ENCODE measurements around the gene MYO10.

GRCh38 chr5:16668194-16668593 lies 267.9 kb downstream of the MYO10 start:
- no peak for TF ChIP-seq POLR2AphosphoS5 (IDR thresholded peaks at IDR 0.05; ENCODE audit: low read depth)
- TF ChIP-seq CTCF (conservative IDR thresholded peaks at IDR 0.05; ENCODE audit: low read depth in 2 of 2) = no peak
- TF ChIP-seq REST (IDR thresholded peaks at IDR 0.05; ENCODE audit: unreplicated experiment) = no peak
- no peak for TF ChIP-seq EZH2 (IDR thresholded peaks at IDR 0.05; ENCODE audit: low read depth, unreplicated experiment)
- no peak for TF ChIP-seq EZH2phosphoT487 (IDR thresholded peaks at IDR 0.05; ENCODE audit: unreplicated experiment)
- TF ChIP-seq CREB1 (CRISPR knock-in tag; IDR thresholded peaks at IDR 0.05; ENCODE audit: low read depth) = no peak
- no peak for TF ChIP-seq JUNB (IDR thresholded peaks at IDR 0.05; ENCODE audit: unreplicated experiment)
- TF ChIP-seq NANOG (IDR thresholded peaks at IDR 0.05; ENCODE audit: borderline replicate concordance) = no peak
- TF ChIP-seq STAT1 (IDR thresholded peaks at IDR 0.05; ENCODE audit: unreplicated experiment) = no peak

Data from GM23338 (cell line).